ENCODE results near the gene AGAP1.

- TF ChIP-seq CTCF (IDR thresholded peaks at IDR 0.05; ENCODE audit: insufficient read depth, low read depth, low read length) (no peak), EZH2 (IDR thresholded peaks at IDR 0.05; ENCODE audit: insufficient read depth, low read length) (no peak)
These were observed 34.1 kb downstream of the AGAP1 start for GRCh38 chr2:235527806-235528469.
